Ishikawa (cell line): ENCODE data around the gene VWA8.

Experiments
- CEBPB ChIP-seq: IDR thresholded peaks from 2 replicates; pipeline ENCODE4 v1.6.1; 2012
- CREB1 ChIP-seq: IDR thresholded peaks from 2 replicates; pipeline ENCODE4 v1.6.1; 2012; ENCODE audit warnings: low read depth
- EGR1 ChIP-seq: IDR thresholded peaks from 2 replicates; pipeline ENCODE4 v1.6.1; 2012
- EP300 ChIP-seq: IDR thresholded peaks from 2 replicates; pipeline ENCODE4 v1.6.1; 2012; ENCODE audit warnings: borderline replicate concordance
- FOXM1 ChIP-seq: IDR thresholded peaks from 2 replicates; pipeline ENCODE4 v1.6.1; 2012; ENCODE audit warnings: low read depth, borderline replicate concordance
- MAX ChIP-seq: IDR thresholded peaks from 2 replicates; pipeline ENCODE4 v1.6.1; 2012
- NFIC ChIP-seq: IDR thresholded peaks from 2 replicates; pipeline ENCODE4 v1.6.1; 2012
- RAD21 ChIP-seq: IDR thresholded peaks from 2 replicates; pipeline ENCODE4 v1.6.1; 2012; ENCODE audit warnings: low read depth
- REST ChIP-seq: IDR thresholded peaks from 2 replicates; pipeline ENCODE4 v1.6.1; 2012; ENCODE audit warnings: low read depth, mild to moderate bottlenecking
- TAF1 ChIP-seq: IDR thresholded peaks from 2 replicates; pipeline ENCODE4 v1.6.1; 2012; ENCODE audit warnings: low read depth, mild to moderate bottlenecking
- TCF12 ChIP-seq: IDR thresholded peaks from 2 replicates; pipeline ENCODE4 v1.6.1; 2012; ENCODE audit warnings: low read depth
- TEAD4 ChIP-seq: IDR thresholded peaks from 2 replicates; pipeline ENCODE4 v1.6.1; 2012
- USF1 ChIP-seq: IDR thresholded peaks from 2 replicates; pipeline ENCODE4 v1.6.1; 2012
- YY1 ChIP-seq: IDR thresholded peaks from 2 replicates; pipeline ENCODE4 v1.6.1; 2012; ENCODE audit warnings: low read depth
- ZBTB7A ChIP-seq: IDR thresholded peaks from 2 replicates; pipeline ENCODE4 v1.6.1; 2012; ENCODE audit warnings: low read depth

VWA8 gene

DNA sequence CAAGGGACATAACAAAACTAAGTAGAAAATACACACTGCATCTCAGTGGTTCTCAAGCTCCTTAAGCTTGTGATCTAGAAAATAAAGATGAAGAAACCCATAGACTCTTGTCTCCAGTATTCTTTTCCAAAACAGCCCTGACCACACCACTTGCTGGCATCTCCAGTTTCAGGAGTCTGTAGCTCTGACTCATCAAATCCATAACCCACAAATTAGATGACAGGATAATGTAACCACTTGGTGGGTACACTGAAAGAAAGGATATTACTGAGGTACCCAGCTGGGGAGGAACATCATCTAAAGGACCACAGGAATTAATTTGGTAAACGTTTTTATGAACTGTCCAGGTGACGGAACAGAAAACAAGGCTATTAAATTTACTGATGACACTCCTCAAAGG is 214.7 kb downstream of the VWA8 start:
- TF ChIP-seq REST (no peak), NFIC (no peak), ZBTB7A (no peak), CREB1 (no peak)

GRCh38 chr13:41742917-41743552 is 217.9 kb downstream of the VWA8 start:
- TF ChIP-seq YY1 (no peak), TEAD4 (no peak), ZBTB7A (no peak), NFIC (no peak), USF1 (no peak), TAF1 (no peak), MAX (no peak), RAD21 (no peak), REST (no peak), EGR1 (no peak), EP300 (no peak), FOXM1 (no peak)

GRCh38 chr13:41740479-41740878 is 220.4 kb downstream of the VWA8 start:
- TF ChIP-seq CEBPB: no peak
- no peak for TF ChIP-seq CREB1
- no peak for TF ChIP-seq YY1
- TF ChIP-seq FOXM1: no peak
- TF ChIP-seq TEAD4: no peak
- no peak for TF ChIP-seq TAF1
- no peak for TF ChIP-seq REST
- TF ChIP-seq NFIC: no peak
- no peak for TF ChIP-seq MAX
- TF ChIP-seq TCF12: no peak
- TF ChIP-seq ZBTB7A: no peak
- TF ChIP-seq USF1: no peak

DNA sequence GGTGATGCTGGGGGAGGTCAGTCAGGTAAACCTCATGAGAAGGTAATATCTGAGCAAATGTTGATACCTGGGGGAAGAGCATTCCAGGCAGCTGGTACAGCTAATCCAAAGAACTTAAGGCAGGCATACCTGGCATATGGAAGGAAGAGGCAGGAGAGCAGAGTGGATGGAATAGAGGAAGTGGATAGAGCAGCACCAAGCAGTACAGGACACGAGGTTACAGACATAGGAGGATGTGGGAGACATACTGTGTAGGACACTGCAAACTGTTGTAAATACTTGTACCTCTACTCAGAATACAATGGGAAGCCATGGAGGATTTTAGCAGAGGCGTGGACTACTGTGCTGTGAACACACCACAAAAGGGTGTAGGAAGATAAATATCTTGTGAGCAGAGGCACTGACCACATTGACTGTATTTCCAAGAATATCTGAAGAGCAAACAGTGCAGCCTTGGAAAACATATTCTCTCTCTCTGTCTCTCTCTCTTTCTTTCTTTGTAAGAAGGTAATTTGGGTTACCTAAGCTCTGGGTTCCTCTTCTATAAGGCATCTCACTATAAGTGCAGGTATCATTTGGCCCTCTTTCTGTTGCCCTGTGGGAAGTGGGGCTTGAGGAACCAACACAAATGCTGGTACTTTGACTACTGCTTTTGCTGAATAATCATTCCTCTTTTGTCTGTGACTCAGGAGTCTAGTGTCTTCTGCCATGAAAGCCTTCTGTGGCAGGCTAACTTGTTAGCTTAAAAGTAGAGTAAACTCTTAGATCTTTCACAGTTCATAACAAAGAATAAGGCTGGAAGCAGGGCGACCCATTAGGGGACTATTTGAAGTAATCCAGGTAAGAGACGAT is 238.0 kb downstream of the VWA8 start:
- TF ChIP-seq CEBPB (no peak), REST (no peak), TEAD4 (no peak), YY1 (no peak), NFIC (no peak), EGR1 (no peak), RAD21 (no peak), ZBTB7A (no peak), CREB1 (no peak), TCF12 (no peak), USF1 (no peak)
